ENCODE data around the gene AMPD3.

The AMPD3 gene

GRCh38 chr11:10533323-10533722 is 78.3 kb downstream of the AMPD3 start:
- no peak overlapping the region for H3K4me3 ChIP-seq (ENCODE audit: low read depth, low read length)
- DNase-seq (ENCODE audit: low read depth), result no peak
- no peak for TF ChIP-seq CTCF (IDR thresholded peaks at IDR 0.05; ENCODE audit: insufficient read depth, low read depth, low read length, missing control alignments)

GRCh38 chr11:10534316-10534715 is 79.3 kb downstream of the AMPD3 start:
- no peak overlapping the region for H3K4me3 ChIP-seq (ENCODE audit: low read depth, low read length)
- no peak for DNase-seq (ENCODE audit: low read depth)
- no peak for TF ChIP-seq CTCF (IDR thresholded peaks at IDR 0.05; ENCODE audit: insufficient read depth, low read depth, low read length, missing control alignments)

- H3K4me3 ChIP-seq (ENCODE audit: low read depth, low read length), result no peak overlapping the region
- no peak for TF ChIP-seq CTCF (IDR thresholded peaks at IDR 0.05; ENCODE audit: insufficient read depth, low read depth, low read length, missing control alignments)
- no peak for DNase-seq (ENCODE audit: low read depth)
These were observed 82.5 kb downstream of the AMPD3 start for GRCh38 chr11:10537600-10537999.

GRCh38 chr11:10538924-10539323 is 83.9 kb downstream of the AMPD3 start:
- no peak for DNase-seq (ENCODE audit: low read depth)
- H3K4me3 ChIP-seq (ENCODE audit: low read depth, low read length), result no peak overlapping the region
- no peak for TF ChIP-seq CTCF (IDR thresholded peaks at IDR 0.05; ENCODE audit: insufficient read depth, low read depth, low read length, missing control alignments)

- DNase-seq (ENCODE audit: low read depth), result no peak
- TF ChIP-seq CTCF (IDR thresholded peaks at IDR 0.05; ENCODE audit: insufficient read depth, low read depth, low read length, missing control alignments), result no peak
- H3K4me3 ChIP-seq (ENCODE audit: low read depth, low read length), result no peak overlapping the region
These were observed 84.3 kb downstream of the AMPD3 start for GRCh38 chr11:10539339-10539738.

- TF ChIP-seq CTCF (IDR thresholded peaks at IDR 0.05; ENCODE audit: insufficient read depth, low read depth, low read length, missing control alignments), result no peak
- peak overlapping the region; percentile 70 for H3K4me3 ChIP-seq (ENCODE audit: low read depth, low read length)
- DNase-seq (ENCODE audit: low read depth), result no peak
These were observed 85.5 kb downstream of the AMPD3 start for GRCh38 chr11:10540546-10540914.

GRCh38 chr11:10540915-10541560 is 86.0 kb downstream of the AMPD3 start, which contains the start of gene RNF141:
Gene RNF141, minus strand, starts transcription at chr11:10541187. Its CDS starts 7,029 bp downstream, at chr11:10534158.
- peak within 1 kb of the TSS; percentile 70 for H3K4me3 ChIP-seq (ENCODE audit: low read depth, low read length)
- peak; percentile 92 for TF ChIP-seq CTCF (IDR thresholded peaks at IDR 0.05; ENCODE audit: insufficient read depth, low read depth, low read length, missing control alignments)
- DNase-seq (ENCODE audit: low read depth), result peak; percentile 94
